ENCODE data around the gene MAP7.

GRCh38 chr6:136333824-136334464 lies 216.3 kb downstream of the MAP7 start:
- TF ChIP-seq CTCF (IDR thresholded peaks at IDR 0.05) (no peak), POLR2A (IDR thresholded peaks at IDR 0.05) (no peak)

All from heart left ventricle (tissue), 13 donors.